SK-N-MC (cell line): ENCODE results near the gene UNC13B.

Source experiments
- DNase-seq: peaks from one replicate; pipeline ENCODE4 v3.0.0-alpha.2; 2011; ENCODE audit warnings: low read depth, low spot score
- H3K27ac ChIP-seq: fragments of 200-600 bp; sonication (generic); 2 replicates; pipeline ENCODE4 v1.5.1; 2016; ENCODE audit warnings: mixed run types
- H3K36me3 ChIP-seq: fragments of 200-600 bp; sonication (generic); 2 replicates; pipeline ENCODE4 v1.6.1; 2017; ENCODE audit warnings: antibody characterized with exemption, low read length, mixed read lengths; ENCODE audit not compliant: insufficient read depth
- H3K4me3 ChIP-seq: fragments of 200-600 bp; sonication (generic); 2 replicates; pipeline ENCODE4 v1.5.1; 2016
- H3K9ac ChIP-seq: fragments of 200-600 bp; sonication (generic); 2 replicates; pipeline ENCODE4 v1.8.0; 2017; ENCODE audit warnings: mixed run types, mixed read lengths; ENCODE audit not compliant: insufficient read length
- H3K9me3 ChIP-seq: fragments of 200-600 bp; sonication (generic); 2 replicates; pipeline ENCODE4 v1.6.1; 2017; ENCODE audit warnings: low read depth, mild to moderate bottlenecking, antibody characterized with exemption, low read length, moderate library complexity, mixed read lengths
- EZH2 ChIP-seq: fragments of 200-600 bp; sonication (generic); IDR thresholded peaks from one replicate; pipeline ENCODE4 v1.6.1; 2017; ENCODE audit warnings: antibody characterized with exemption
- FOXP2 ChIP-seq: optimal IDR thresholded peaks from 2 replicates; pipeline ENCODE3; 2011; ENCODE audit warnings: mild to moderate bottlenecking, moderate library complexity; ENCODE audit not compliant: insufficient read depth; ENCODE audit errors: extremely low read length, control extremely low read depth
- POLR2AphosphoS5 ChIP-seq: IDR thresholded peaks from 2 replicates; pipeline ENCODE4 v1.6.1; 2012; ENCODE audit warnings: mild to moderate bottlenecking, low read depth, low read length, borderline replicate concordance

The UNC13B gene

GRCh38 chr9:35161713-35162604 lies at the start of gene UNC13B:
TSS of gene UNC13B (plus strand) at chr9:35162009. CDS start at chr9:35162284, 275 bp downstream.
- H3K9me3 ChIP-seq, result no peaks in the 10 kb centered on the region
- TF ChIP-seq FOXP2, result no peak
- peak; percentile 90 for TF ChIP-seq POLR2AphosphoS5
- no peak for TF ChIP-seq EZH2
- H3K36me3 ChIP-seq, result no peaks in the 10 kb centered on the region
- H3K9ac ChIP-seq, result peak within 1 kb of the TSS; percentile 77
- peak; percentile 69 for DNase-seq
- H3K4me3 ChIP-seq, result peak within 1 kb of the TSS; percentile 97
- no peak within 1 kb of the TSS for H3K27ac ChIP-seq

GRCh38 chr9:35112257-35113020 lies 49.4 kb upstream of the UNC13B start:
- DNase-seq, result no peak
- Histone ChIP-seq H3K36me3 (no peaks in the 10 kb centered on the region; the same call in 1 of the 2 replicates), H3K27ac (no peak overlapping the region), H3K4me3 (no peak overlapping the region; the same call in 1 of the 2 replicates), H3K9me3 (no peaks in the 10 kb centered on the region), H3K9ac (no peak overlapping the region)
- TF ChIP-seq POLR2AphosphoS5 (no peak), FOXP2 (no peak), EZH2 (no peak)

- DNase-seq, result peak; percentile 88
- Histone ChIP-seq H3K36me3 (no peaks in the 10 kb centered on the region), H3K27ac (peak overlapping the region; percentile 88), H3K9me3 (no peaks in the 10 kb centered on the region), H3K4me3 (peak overlapping the region; percentile 85), H3K9ac (no peak overlapping the region)
- TF ChIP-seq POLR2AphosphoS5 (peak; percentile 46; the same call in 1 of the 2 replicates), EZH2 (no peak), FOXP2 (peak; percentile 71)
These were observed 47.5 kb upstream of the UNC13B start for GRCh38 chr9:35114113-35114839.

- Histone ChIP-seq H3K9ac (no peak overlapping the region), H3K4me3 (peak overlapping the region; percentile 85), H3K27ac (peak overlapping the region; percentile 88; the same call in 1 of the 2 replicates), H3K9me3 (no peaks in the 10 kb centered on the region), H3K36me3 (no peaks in the 10 kb centered on the region)
- TF ChIP-seq POLR2AphosphoS5 (no peak), FOXP2 (no peak), EZH2 (no peak)
- DNase-seq, result no peak
These were observed 46.8 kb upstream of the UNC13B start for GRCh38 chr9:35114840-35115628.

GRCh38 chr9:35115680-35116538 lies 45.9 kb upstream of the UNC13B start, which contains the start of gene ATOSB:
TSS of gene ATOSB (minus strand) at chr9:35115862. CDS start at chr9:35108274, 7,588 bp downstream.
- DNase-seq, result peak; percentile 88
- Histone ChIP-seq H3K27ac (peak within 1 kb of the TSS; percentile 88), H3K4me3 (peak within 1 kb of the TSS; percentile 85), H3K9me3 (no peaks in the 10 kb centered on the region), H3K9ac (no peak within 1 kb of the TSS), H3K36me3 (no peaks in the 10 kb centered on the region)
- TF ChIP-seq FOXP2 (peak; percentile 44), EZH2 (no peak)

GRCh38 chr9:35116539-35116897 lies 45.3 kb upstream of the UNC13B start:
- peak overlapping the region; percentile 85 for H3K4me3 ChIP-seq
- TF ChIP-seq POLR2AphosphoS5, result no peak
- no peak for TF ChIP-seq EZH2
- no peak for TF ChIP-seq FOXP2
- H3K9ac ChIP-seq, result no peak overlapping the region
- peak overlapping the region; percentile 50; the same call in 1 of the 2 replicates for H3K27ac ChIP-seq
- no peaks in the 10 kb centered on the region for H3K9me3 ChIP-seq
- H3K36me3 ChIP-seq, result no peaks in the 10 kb centered on the region
- no peak for DNase-seq

GRCh38 chr9:35116898-35117551 lies 44.8 kb upstream of the UNC13B start:
- no peak for TF ChIP-seq FOXP2
- no peak for TF ChIP-seq EZH2
- no peak for TF ChIP-seq POLR2AphosphoS5
- no peaks in the 10 kb centered on the region for H3K9me3 ChIP-seq
- H3K4me3 ChIP-seq, result peak overlapping the region; percentile 85
- peak; percentile 87 for DNase-seq
- H3K27ac ChIP-seq, result no peak overlapping the region
- peak overlapping the region; percentile 51 for H3K9ac ChIP-seq
- H3K36me3 ChIP-seq, result no peaks in the 10 kb centered on the region
